Ishikawa (cell line): ENCODE data around the gene SIGLEC9.
A peak's percentile ranks its signal among the peaks of the same experiment; 100 is the strongest.

Experiments
- CEBPB ChIP-seq: IDR thresholded peaks from 2 replicates; pipeline ENCODE4 v1.6.1; 2012
- CREB1 ChIP-seq: IDR thresholded peaks from 2 replicates; pipeline ENCODE4 v1.6.1; 2012; ENCODE audit warnings: low read depth
- EGR1 ChIP-seq: IDR thresholded peaks from 2 replicates; pipeline ENCODE4 v1.6.1; 2012
- EP300 ChIP-seq: IDR thresholded peaks from 2 replicates; pipeline ENCODE4 v1.6.1; 2012; ENCODE audit warnings: borderline replicate concordance
- FOXM1 ChIP-seq: IDR thresholded peaks from 2 replicates; pipeline ENCODE4 v1.6.1; 2012; ENCODE audit warnings: low read depth, borderline replicate concordance
- NFIC ChIP-seq: IDR thresholded peaks from 2 replicates; pipeline ENCODE4 v1.6.1; 2012
- RAD21 ChIP-seq: IDR thresholded peaks from 2 replicates; pipeline ENCODE4 v1.6.1; 2012; ENCODE audit warnings: low read depth
- TAF1 ChIP-seq: IDR thresholded peaks from 2 replicates; pipeline ENCODE4 v1.6.1; 2012; ENCODE audit warnings: low read depth, mild to moderate bottlenecking
- TCF12 ChIP-seq: IDR thresholded peaks from 2 replicates; pipeline ENCODE4 v1.6.1; 2012; ENCODE audit warnings: low read depth
- TEAD4 ChIP-seq: IDR thresholded peaks from 2 replicates; pipeline ENCODE4 v1.6.1; 2012
- YY1 ChIP-seq: IDR thresholded peaks from 2 replicates; pipeline ENCODE4 v1.6.1; 2012; ENCODE audit warnings: low read depth
- ZBTB7A ChIP-seq: IDR thresholded peaks from 2 replicates; pipeline ENCODE4 v1.6.1; 2012; ENCODE audit warnings: low read depth
- TF ChIP-seq, protein P1 (sequence below): IDR thresholded peaks from 2 replicates; pipeline ENCODE4 v1.6.1; 2012
- TF ChIP-seq, protein P2 (sequence below): IDR thresholded peaks from 2 replicates; pipeline ENCODE4 v1.6.1; 2012
- TF ChIP-seq, protein P3 (sequence below): IDR thresholded peaks from 2 replicates; pipeline ENCODE4 v1.6.1; 2012; ENCODE audit warnings: low read depth, mild to moderate bottlenecking

Gene SIGLEC9

DNA sequence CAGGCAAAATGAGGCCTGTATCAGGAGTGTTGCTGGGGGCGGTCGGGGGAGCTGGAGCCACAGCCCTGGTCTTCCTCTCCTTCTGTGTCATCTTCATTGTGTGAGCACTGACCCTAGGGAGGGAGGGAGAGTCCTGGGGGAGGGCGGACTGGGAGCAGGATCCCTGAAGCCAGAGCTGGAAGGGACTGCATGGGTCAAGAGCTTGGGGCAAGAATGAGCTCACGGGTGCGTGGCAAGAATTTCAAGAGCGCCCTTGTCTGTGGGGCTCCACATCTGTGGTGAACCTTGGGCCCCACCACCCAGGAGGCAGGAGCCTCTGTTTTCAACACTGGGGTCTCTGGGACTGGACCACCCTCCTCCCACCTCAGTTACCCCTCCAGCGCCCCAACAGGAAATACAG, 22.0 kb downstream of the SIGLEC9 start:
- TF ChIP-seq RAD21: no peak
- TF ChIP-seq YY1: no peak
- TF ChIP-seq, protein P1, sequence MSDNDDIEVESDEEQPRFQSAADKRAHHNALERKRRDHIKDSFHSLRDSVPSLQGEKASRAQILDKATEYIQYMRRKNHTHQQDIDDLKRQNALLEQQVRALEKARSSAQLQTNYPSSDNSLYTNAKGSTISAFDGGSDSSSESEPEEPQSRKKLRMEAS: no peak
- TF ChIP-seq, protein P2, sequence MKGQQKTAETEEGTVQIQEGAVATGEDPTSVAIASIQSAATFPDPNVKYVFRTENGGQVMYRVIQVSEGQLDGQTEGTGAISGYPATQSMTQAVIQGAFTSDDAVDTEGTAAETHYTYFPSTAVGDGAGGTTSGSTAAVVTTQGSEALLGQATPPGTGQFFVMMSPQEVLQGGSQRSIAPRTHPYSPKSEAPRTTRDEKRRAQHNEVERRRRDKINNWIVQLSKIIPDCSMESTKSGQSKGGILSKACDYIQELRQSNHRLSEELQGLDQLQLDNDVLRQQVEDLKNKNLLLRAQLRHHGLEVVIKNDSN: no peak
- no peak for TF ChIP-seq FOXM1
- TF ChIP-seq NFIC: no peak
- no peak for TF ChIP-seq TCF12
- no peak for TF ChIP-seq EP300
- no peak for TF ChIP-seq CEBPB
- no peak for TF ChIP-seq TAF1

DNA sequence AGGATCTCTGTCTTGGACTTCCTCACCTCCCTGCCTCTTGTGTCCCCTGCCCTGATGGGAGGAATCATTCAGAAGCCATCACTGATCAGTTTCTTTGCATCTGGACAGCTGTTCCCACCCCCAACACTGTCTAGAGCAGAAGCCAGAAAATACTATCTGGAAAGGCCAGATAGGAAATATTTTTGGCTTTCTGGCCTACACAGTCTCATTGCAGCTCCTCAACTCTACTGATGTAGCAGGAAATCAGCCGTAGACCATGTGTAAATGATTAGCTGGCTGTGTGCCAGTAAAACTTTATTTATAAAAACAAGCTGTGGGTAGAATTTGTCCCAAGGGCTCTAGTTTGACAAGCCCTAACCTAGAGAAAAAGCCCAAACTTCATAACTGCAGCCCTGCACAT, 23.0 kb downstream of the SIGLEC9 start:
- TF ChIP-seq RAD21 (no peak), EP300 (no peak), TEAD4 (no peak)

DNA sequence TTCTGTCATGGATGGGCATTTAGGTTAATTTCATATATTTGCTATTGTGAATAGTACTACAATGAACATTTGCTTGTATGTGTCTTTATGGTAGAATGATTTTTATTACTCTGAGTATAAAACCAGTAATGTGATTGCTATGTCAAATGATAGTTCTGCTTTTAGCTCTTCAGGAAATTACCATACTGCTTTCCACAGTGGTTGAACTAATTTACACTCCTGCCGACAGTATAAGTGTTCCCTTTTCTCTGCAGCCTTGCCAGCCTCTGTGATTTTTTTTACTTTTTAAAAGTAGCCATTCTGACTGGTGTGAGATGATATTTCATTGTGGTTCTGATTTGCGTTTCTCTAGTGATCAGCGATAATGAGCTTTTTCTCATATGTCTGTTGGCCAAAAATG, 23.9 kb downstream of the SIGLEC9 start:
- TF ChIP-seq TEAD4 (no peak), TCF12 (no peak), CEBPB (no peak), CREB1 (no peak), YY1 (no peak), TAF1 (no peak), NFIC (no peak), ZBTB7A (no peak), EGR1 (no peak)
- TF ChIP-seq, protein P3, sequence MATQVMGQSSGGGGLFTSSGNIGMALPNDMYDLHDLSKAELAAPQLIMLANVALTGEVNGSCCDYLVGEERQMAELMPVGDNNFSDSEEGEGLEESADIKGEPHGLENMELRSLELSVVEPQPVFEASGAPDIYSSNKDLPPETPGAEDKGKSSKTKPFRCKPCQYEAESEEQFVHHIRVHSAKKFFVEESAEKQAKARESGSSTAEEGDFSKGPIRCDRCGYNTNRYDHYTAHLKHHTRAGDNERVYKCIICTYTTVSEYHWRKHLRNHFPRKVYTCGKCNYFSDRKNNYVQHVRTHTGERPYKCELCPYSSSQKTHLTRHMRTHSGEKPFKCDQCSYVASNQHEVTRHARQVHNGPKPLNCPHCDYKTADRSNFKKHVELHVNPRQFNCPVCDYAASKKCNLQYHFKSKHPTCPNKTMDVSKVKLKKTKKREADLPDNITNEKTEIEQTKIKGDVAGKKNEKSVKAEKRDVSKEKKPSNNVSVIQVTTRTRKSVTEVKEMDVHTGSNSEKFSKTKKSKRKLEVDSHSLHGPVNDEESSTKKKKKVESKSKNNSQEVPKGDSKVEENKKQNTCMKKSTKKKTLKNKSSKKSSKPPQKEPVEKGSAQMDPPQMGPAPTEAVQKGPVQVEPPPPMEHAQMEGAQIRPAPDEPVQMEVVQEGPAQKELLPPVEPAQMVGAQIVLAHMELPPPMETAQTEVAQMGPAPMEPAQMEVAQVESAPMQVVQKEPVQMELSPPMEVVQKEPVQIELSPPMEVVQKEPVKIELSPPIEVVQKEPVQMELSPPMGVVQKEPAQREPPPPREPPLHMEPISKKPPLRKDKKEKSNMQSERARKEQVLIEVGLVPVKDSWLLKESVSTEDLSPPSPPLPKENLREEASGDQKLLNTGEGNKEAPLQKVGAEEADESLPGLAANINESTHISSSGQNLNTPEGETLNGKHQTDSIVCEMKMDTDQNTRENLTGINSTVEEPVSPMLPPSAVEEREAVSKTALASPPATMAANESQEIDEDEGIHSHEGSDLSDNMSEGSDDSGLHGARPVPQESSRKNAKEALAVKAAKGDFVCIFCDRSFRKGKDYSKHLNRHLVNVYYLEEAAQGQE: no peak
- TF ChIP-seq, protein P1: no peak
- TF ChIP-seq, protein P2: no peak

DNA sequence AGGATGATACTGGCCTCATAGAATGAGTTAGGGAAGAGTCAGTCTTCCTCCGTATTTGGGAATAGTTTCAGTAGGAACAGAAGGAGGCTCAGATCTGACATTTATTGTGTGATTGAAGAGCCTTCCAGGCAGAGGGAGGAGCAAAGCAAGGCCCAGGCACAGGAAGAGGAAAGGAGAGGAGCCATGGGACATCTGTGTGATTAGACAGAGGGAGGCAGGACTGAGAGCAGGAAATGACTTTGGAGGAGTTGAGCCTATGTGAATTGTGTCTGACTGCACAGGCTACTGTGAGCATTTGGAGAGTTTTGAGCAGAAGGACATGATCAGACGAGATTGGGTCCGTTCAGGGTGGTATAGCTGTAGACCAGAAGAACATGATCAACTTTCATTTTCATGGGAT, 25.9 kb downstream of the SIGLEC9 start:
- no peak for TF ChIP-seq ZBTB7A
- no peak for TF ChIP-seq FOXM1
- no peak for TF ChIP-seq TAF1
- TF ChIP-seq TEAD4: no peak

DNA sequence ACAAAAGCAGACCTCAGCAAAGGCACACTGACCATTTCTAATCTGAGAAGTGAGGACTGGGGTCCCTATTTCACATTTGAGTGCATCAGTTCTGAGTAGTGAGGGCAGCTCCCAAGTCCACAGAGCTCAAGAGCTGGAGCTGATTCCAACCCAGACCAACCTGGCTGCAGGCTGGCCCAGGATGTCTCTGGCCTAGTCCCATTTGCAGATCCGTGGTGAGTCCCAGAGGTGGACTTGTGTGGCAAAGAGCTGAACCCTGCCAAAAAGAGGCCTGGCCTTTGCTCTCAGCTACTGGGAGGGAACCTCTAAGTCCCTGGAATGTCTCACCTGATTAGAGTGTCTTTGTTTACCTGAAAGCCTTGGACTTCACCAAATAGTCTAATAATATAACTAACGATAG, 32.0 kb downstream of the SIGLEC9 start:
- TF ChIP-seq, protein P1: no peak
- TF ChIP-seq YY1 (no peak), FOXM1 (no peak), EGR1 (no peak), CEBPB (no peak), CREB1 (no peak), EP300 (no peak)

DNA sequence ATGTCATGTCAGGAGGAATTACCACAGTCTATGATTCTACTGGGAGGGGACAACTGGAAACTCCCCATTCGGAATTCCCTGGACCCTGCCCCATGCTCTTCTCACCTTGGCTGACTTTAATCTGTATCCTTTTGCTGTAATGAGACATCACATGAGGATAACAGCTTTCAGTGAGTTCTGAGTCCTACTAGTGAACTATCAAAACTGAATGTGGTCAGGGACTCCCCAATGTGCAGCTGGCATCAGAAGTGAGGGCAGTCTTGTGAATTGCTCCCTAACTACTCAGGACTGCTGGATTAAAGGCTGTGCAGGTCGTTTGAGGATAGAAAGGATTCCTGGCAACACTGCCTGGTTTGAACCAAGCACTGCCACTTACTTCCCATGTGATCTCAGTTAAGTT, 32.6 kb downstream of the SIGLEC9 start:
- TF ChIP-seq TEAD4 (no peak), TAF1 (no peak), YY1 (no peak), RAD21 (no peak), ZBTB7A (no peak), EGR1 (no peak), CREB1 (no peak), TCF12 (no peak), FOXM1 (no peak), NFIC (no peak)

DNA sequence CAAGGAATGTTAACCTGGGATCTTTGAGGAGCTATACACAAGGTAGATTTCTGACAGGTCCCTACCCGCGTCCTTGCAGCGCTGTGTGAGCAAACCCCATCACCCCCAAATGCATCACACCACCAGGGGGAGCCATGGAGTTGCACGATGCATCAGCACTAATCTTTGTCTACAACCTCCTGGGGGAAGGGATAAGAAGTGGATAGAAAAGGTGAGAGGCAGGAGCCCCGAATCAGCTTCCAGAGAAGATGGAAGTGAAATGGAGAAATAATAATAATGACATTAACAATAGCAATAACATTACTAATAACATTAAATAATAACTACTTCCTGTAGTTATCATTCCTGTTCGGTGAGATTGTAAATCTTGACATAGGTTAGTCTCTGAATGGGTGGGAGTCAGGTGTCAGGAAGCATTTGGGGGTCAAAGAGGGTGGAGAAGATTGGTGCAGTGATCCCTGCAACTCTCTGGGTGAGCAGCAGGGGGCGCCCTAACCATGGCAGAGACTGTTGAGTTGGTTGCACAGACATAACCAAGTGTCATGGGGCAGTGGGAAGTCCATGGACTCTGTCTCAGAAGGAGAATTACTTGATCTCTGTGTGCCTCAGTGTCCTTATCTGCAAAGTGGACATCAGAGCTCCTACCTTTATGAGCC, 33.9 kb downstream of the SIGLEC9 start:
- TF ChIP-seq RAD21 (peak; percentile 61), CREB1 (no peak), YY1 (no peak)

DNA sequence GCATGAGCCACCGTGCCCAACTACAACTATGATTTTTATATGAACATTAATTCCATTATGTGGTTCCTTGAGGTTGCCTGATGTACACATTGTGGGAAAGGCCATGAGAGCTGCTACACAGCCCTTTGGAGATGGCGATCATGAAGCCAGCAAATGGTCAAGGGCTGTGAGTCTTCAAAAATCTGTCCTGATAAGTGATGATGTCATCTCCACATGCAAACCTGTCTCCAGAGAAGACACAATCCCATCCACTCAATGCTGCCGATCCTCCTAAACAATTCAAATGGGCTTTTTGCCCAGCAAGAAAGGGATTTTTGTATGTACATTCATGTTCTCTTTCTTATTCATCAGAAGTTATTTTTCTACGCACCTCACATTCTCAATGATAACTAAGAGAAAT, 35.0 kb downstream of the SIGLEC9 start:
- TF ChIP-seq NFIC (no peak), CREB1 (no peak), YY1 (no peak), FOXM1 (no peak), EP300 (no peak), EGR1 (no peak), ZBTB7A (no peak), TCF12 (no peak), TEAD4 (no peak), TAF1 (no peak), RAD21 (no peak), CEBPB (no peak)
- TF ChIP-seq, protein P2: no peak
- TF ChIP-seq, protein P1: no peak
- TF ChIP-seq, protein P3: no peak
